SU-DHL-6 (cell line): ENCODE results near the gene MTMR4.

Experiments
- H2AFZ ChIP-seq: fragments of 200-600 bp; sonication (generic); 2 replicates; pipeline ENCODE4 v1.6.1; 2014; ENCODE audit warnings: low read depth, mild to moderate bottlenecking, moderate library complexity, mixed read lengths, antibody characterized with exemption, low read length; ENCODE audit not compliant: severe bottlenecking
- H3F3A ChIP-seq: fragments of 200-600 bp; shearing (Covaris generic); 2 replicates; pipeline ENCODE4 v1.6.0; 2016; ENCODE audit warnings: antibody characterized with exemption, mild to moderate bottlenecking; ENCODE audit not compliant: insufficient read depth
- H3K27ac ChIP-seq: fragments of 200-600 bp; sonication (generic); 2 replicates; pipeline ENCODE4 v1.5.1; 2016; ENCODE audit warnings: low read depth, mild to moderate bottlenecking, low read length, moderate library complexity, mixed read lengths
- H3K27me3 ChIP-seq: fragments of 200-600 bp; sonication (generic), shearing (Covaris generic); 2 replicates; pipeline ENCODE4 v1.6.0; 2014; ENCODE audit warnings: mild to moderate bottlenecking, low read length
- H3K36me3 ChIP-seq: fragments of 200-600 bp; sonication (generic); 2 replicates; pipeline ENCODE4 v1.6.1; 2014; ENCODE audit warnings: mild to moderate bottlenecking, low read length, mixed read lengths
- H3K4me2 ChIP-seq: fragments of 300-600, 200-600 bp; shearing (Covaris generic), sonication (generic); 2 replicates; pipeline ENCODE4 v1.6.0; 2014; ENCODE audit warnings: low read length, low read depth, mild to moderate bottlenecking; ENCODE audit not compliant: poor library complexity, severe bottlenecking
- H3K4me3 ChIP-seq: fragments of 200-600 bp; sonication (generic); 2 replicates; pipeline ENCODE4 v1.5.1; 2014; ENCODE audit warnings: antibody characterized with exemption, low read length, mild to moderate bottlenecking, mixed read lengths; ENCODE audit not compliant: insufficient read depth, poor library complexity, severe bottlenecking
- H3K79me2 ChIP-seq: fragments of 200-600 bp; sonication (generic); 2 replicates; pipeline ENCODE4 v1.6.1; 2014; ENCODE audit warnings: mild to moderate bottlenecking, low read length, moderate library complexity; ENCODE audit not compliant: insufficient read depth
- H3K9ac ChIP-seq: fragments of 200-600 bp; sonication (generic); 2 replicates; pipeline ENCODE4 v1.7.0; 2014; ENCODE audit warnings: mild to moderate bottlenecking, low read length
- H3K9me2 ChIP-seq: fragments of 200-600 bp; sonication (generic); replicated peaks from 2 replicates; pipeline ENCODE4 v1.6.1; 2014; ENCODE audit warnings: low read length; ENCODE audit not compliant: insufficient read depth
- H3K9me3 ChIP-seq: fragments of 200-600 bp; sonication (generic); 2 replicates; pipeline ENCODE4 v1.6.1; 2014; ENCODE audit warnings: low read length, mixed read lengths; ENCODE audit not compliant: insufficient read depth
- H4K20me1 ChIP-seq: fragments of 200-600 bp; sonication (generic); 2 replicates; pipeline ENCODE4 v1.6.1; 2014; ENCODE audit warnings: low read depth, mild to moderate bottlenecking, antibody characterized with exemption, low read length, moderate library complexity, mixed read lengths
- EZH2phosphoT487 ChIP-seq: fragments of 200-600 bp; sonication (generic), shearing (Covaris generic); conservative IDR thresholded peaks from 2 replicates; pipeline ENCODE4 v1.6.1; 2018; ENCODE audit warnings: mild to moderate bottlenecking, antibody characterized with exemption, low read length, moderate library complexity, mixed read lengths
- TF ChIP-seq, protein P1 (sequence below): fragments of 200-600 bp; sonication (generic); IDR thresholded peaks from one replicate; pipeline ENCODE4 v1.5.1; 2017; ENCODE audit warnings: antibody characterized with exemption, mild to moderate bottlenecking, low read length, moderate library complexity; ENCODE audit not compliant: insufficient read depth, poor library complexity, severe bottlenecking

The MTMR4 gene

DNA sequence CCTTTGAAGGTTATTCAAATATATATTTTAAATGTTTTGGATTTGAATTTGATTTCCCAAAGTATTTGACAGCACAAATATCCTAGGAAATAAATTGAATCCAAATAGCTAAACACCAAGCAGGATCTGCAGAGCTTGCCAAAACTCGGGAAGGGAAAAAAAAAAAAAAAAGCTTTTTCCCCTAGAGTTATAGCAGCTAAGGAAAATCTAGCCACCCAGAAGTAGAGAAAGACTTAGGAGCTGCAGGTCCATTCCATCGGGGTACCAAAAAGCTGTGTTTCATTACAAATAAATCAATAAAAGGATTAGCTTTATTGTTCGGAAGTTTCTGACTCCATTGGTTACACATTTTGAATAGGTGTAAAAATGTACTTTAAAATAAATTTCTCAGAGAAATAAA is 45.5 kb downstream of the MTMR4 start:
- TF ChIP-seq, protein P1, sequence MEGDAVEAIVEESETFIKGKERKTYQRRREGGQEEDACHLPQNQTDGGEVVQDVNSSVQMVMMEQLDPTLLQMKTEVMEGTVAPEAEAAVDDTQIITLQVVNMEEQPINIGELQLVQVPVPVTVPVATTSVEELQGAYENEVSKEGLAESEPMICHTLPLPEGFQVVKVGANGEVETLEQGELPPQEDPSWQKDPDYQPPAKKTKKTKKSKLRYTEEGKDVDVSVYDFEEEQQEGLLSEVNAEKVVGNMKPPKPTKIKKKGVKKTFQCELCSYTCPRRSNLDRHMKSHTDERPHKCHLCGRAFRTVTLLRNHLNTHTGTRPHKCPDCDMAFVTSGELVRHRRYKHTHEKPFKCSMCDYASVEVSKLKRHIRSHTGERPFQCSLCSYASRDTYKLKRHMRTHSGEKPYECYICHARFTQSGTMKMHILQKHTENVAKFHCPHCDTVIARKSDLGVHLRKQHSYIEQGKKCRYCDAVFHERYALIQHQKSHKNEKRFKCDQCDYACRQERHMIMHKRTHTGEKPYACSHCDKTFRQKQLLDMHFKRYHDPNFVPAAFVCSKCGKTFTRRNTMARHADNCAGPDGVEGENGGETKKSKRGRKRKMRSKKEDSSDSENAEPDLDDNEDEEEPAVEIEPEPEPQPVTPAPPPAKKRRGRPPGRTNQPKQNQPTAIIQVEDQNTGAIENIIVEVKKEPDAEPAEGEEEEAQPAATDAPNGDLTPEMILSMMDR = no peak
- TF ChIP-seq EZH2phosphoT487 = no peak
- no peaks in the 10 kb centered on the region for H3K9me2 ChIP-seq
- H3K9me3 ChIP-seq = no peaks in the 10 kb centered on the region
- no peaks in the 10 kb centered on the region for H3K27me3 ChIP-seq
- no peak overlapping the region for H3K27ac ChIP-seq
- H3K79me2 ChIP-seq = no peaks in the 10 kb centered on the region
- no peak overlapping the region for H3K4me2 ChIP-seq
- H3K36me3 ChIP-seq = no peaks in the 10 kb centered on the region
- H2AFZ ChIP-seq = no peak overlapping the region
- H3K9ac ChIP-seq = no peak overlapping the region
- no peaks in the 10 kb centered on the region; the same call in 1 of the 2 replicates for H3F3A ChIP-seq
- H4K20me1 ChIP-seq = no peaks in the 10 kb centered on the region
- H3K4me3 ChIP-seq = no peak overlapping the region

GRCh38 chr17:58455491-58455890 is 58.9 kb downstream of the MTMR4 start:
- H3K36me3 ChIP-seq = no peaks in the 10 kb centered on the region
- H3K27ac ChIP-seq = no peak overlapping the region
- no peak overlapping the region for H3K9ac ChIP-seq
- H3K9me3 ChIP-seq = no peaks in the 10 kb centered on the region
- no peak overlapping the region for H3K4me3 ChIP-seq
- H3K27me3 ChIP-seq = no peaks in the 10 kb centered on the region
- no peaks in the 10 kb centered on the region for H4K20me1 ChIP-seq
- H3K79me2 ChIP-seq = no peaks in the 10 kb centered on the region
- H2AFZ ChIP-seq = no peak overlapping the region
- no peak overlapping the region for H3K4me2 ChIP-seq
- no peaks in the 10 kb centered on the region for H3K9me2 ChIP-seq
- H3F3A ChIP-seq = no peaks in the 10 kb centered on the region
- TF ChIP-seq, protein P1 = no peak
- TF ChIP-seq EZH2phosphoT487 = no peak

GRCh38 chr17:58452738-58453137 is 61.7 kb downstream of the MTMR4 start:
- no peaks in the 10 kb centered on the region for H3F3A ChIP-seq
- no peaks in the 10 kb centered on the region for H4K20me1 ChIP-seq
- H3K9me3 ChIP-seq = no peaks in the 10 kb centered on the region
- H3K36me3 ChIP-seq = no peaks in the 10 kb centered on the region
- H3K9ac ChIP-seq = no peak overlapping the region
- TF ChIP-seq, protein P1 = no peak
- no peak for TF ChIP-seq EZH2phosphoT487
- H2AFZ ChIP-seq = no peak overlapping the region
- H3K27ac ChIP-seq = no peak overlapping the region
- no peaks in the 10 kb centered on the region for H3K9me2 ChIP-seq
- H3K79me2 ChIP-seq = no peaks in the 10 kb centered on the region
- no peak overlapping the region for H3K4me3 ChIP-seq
- H3K27me3 ChIP-seq = no peaks in the 10 kb centered on the region
- no peak overlapping the region for H3K4me2 ChIP-seq
